ENCODE data around the gene CEPT1. TPM values are rescaled to one million over a fixed set of nuclear protein-coding genes. Genes with fewer than 3 reads are reported as not detected.
"Not testable (repeated sequence)": the region's sequence is repeated elsewhere in the genome, so short reads cannot be mapped to it uniquely, and the experiment has no call there.

The CEPT1 gene
- total and polyA plus RNA-seq, 3 experiments from 2014 or later, result 23.4 to 41.3 (median 38.9) TPM

DNA sequence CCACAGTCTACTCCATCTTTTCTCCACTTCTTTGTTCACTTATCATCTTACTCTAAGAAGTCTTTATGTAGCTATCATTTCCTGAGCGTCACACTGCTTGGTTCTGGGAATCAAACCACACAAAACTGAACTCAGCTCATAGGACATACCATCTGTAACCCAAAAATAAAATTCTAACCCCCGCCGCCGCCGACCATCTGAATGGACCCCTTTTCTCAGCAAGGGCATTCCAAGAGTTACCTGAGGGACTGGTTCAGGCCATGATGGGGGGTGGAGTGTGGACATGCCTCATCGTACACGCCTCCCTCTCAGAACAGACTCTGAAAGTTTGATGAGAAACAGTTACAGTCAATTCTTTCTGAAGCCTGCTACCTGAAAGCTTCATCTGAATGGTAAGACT, 74.9 kb downstream of the CEPT1 start:
- POLR2A ChIA-PET, result interaction anchor here (0.6 to 11.1 kb wide), 11 partner anchors 9 to 388 kb away, joined by 3 to 259 read pairs (median 5); partner anchors contain the start of genes DENND2D and LRIF1
- DNase-seq, result peak in 2 of 5 donors; percentile 34 to 72

DNA sequence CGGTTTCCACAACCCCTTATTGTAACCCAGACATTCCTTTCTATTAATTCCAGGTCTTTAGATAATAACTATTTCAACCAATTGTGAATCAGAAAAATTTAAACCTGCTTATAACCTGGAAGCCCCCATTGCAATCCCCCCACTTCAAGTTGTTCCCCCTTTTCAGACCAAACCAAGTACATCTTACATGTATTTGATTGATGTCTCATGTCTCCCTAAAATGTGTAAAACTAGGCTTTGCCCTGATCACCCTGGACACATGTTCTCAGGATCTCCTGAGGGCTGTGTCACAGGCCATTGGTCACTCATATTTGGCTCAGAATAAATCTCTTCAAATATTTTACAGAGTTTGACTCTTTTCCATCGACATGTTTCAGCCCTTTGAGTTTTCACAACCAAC, 75.3 kb downstream of the CEPT1 start:
- Mint-ChIP-seq H3K27ac (peak overlapping the region; percentile 95 to 99 (median 97)), H3K4me3 (peak overlapping the region; percentile 63 to 77 (median 70)), H3K9me3 (peaks cover 0 to 25% (median 2%) of the 10 kb centered on the region in 5 donors), H3K4me1 (peaks cover 77 to 90% (median 88%) of the 10 kb centered on the region in 3 donors)
- peak overlapping the region; percentile 46 for H3K4me3 ChIP-seq (ENCODE audit: low read length)
- POLR2A ChIA-PET, result interaction anchor here (0.6 to 11.1 kb wide), 15 partner anchors 8 to 539 kb away, joined by 3 to 259 read pairs (median 4); partner anchors contain the start of genes CEPT1, CHI3L2, DENND2D and DRAM2
- H3K36me3 ChIP-seq (ENCODE audit: insufficient read depth, low read length); H3K36me3 Mint-ChIP-seq; H3K27me3 ChIP-seq (ENCODE audit: insufficient read depth, low read length, poor library complexity, severe bottlenecking); DNase-seq; H3K9me3 ChIP-seq (ENCODE audit: low read length); H3K27me3 Mint-ChIP-seq: not testable (repeated sequence)
- peak overlapping the region; percentile 34 for H3K27ac ChIP-seq (ENCODE audit: low read depth, low read length)
- CTCF ChIA-PET, result interaction anchor here (1.2 to 10.7 kb wide), 8 partner anchors 8 to 340 kb away, joined by 3 to 252 read pairs (median 5); partner anchors contain the start of gene DENND2D
- peaks cover 78% of the 10 kb centered on the region for H3K4me1 ChIP-seq (ENCODE audit: insufficient read depth, low read length)

More for the DNA sequence above, 74.9 kb downstream of the CEPT1 start:
- Mint-ChIP-seq H3K36me3 (peaks cover 3 to 6% (median 4%) of the 10 kb centered on the region in 3 donors), H3K27ac (peak overlapping the region; percentile 95 to 99 (median 97)), H3K4me1 (peaks cover 73 to 87% (median 86%) of the 10 kb centered on the region in 3 donors), H3K4me3 (peak overlapping the region; percentile 63 to 77 (median 70)), H3K9me3 (peaks cover 0 to 25% (median 2%) of the 10 kb centered on the region in 5 donors), H3K27me3 (peaks cover 0 to 4% of the 10 kb centered on the region in 2 donors)
- Histone ChIP-seq H3K4me1 (ENCODE audit: insufficient read depth, low read length) (peaks cover 74% of the 10 kb centered on the region), H3K36me3 (ENCODE audit: insufficient read depth, low read length) (no peaks in the 10 kb centered on the region), H3K9me3 (ENCODE audit: low read length) (no peaks in the 10 kb centered on the region), H3K27me3 (ENCODE audit: insufficient read depth, low read length, poor library complexity, severe bottlenecking) (no peaks in the 10 kb centered on the region), H3K4me3 (ENCODE audit: low read length) (peak overlapping the region; percentile 46), H3K27ac (ENCODE audit: low read depth, low read length) (no peak overlapping the region)
- CTCF ChIA-PET, result interaction anchor here (1.5 to 10.7 kb wide), 5 partner anchors 8 to 23 kb away, joined by 3 to 252 read pairs (median 8); partner anchors contain the start of gene DENND2D

DNA sequence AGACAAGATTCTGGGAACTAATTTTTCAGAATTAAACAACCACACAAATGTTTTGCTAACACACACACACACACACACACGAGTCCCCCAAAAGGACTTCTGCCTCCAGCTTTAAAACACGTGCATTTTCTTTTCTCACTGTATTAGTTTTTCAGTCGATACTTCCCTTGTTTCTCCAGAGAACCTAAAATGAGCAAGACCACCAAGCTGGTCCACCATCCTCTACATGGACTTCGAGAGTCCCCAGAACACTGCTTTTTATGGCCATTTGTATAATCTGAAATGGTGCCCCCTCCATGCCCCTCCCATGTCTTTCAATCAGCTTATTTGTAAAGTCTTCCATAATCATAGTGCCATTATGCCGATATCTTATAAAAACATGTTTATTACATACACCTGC, 76.7 kb downstream of the CEPT1 start:
- peaks cover 0 to 4% of the 10 kb centered on the region in 2 donors for H3K27me3 Mint-ChIP-seq
- peaks cover 0 to 25% (median 2%) of the 10 kb centered on the region in 5 donors for H3K9me3 Mint-ChIP-seq
- H3K4me1 Mint-ChIP-seq, result peaks cover 91 to 100% (median 100%) of the 10 kb centered on the region in 3 donors
- peak overlapping the region; percentile 34 for H3K27ac ChIP-seq (ENCODE audit: low read depth, low read length)
- H3K9me3 ChIP-seq (ENCODE audit: low read length), result no peaks in the 10 kb centered on the region
- no peaks in the 10 kb centered on the region for H3K36me3 ChIP-seq (ENCODE audit: insufficient read depth, low read length)
- H3K4me3 ChIP-seq (ENCODE audit: low read length), result peak overlapping the region; percentile 26
- H3K36me3 Mint-ChIP-seq, result peaks cover 3 to 6% (median 4%) of the 10 kb centered on the region in 3 donors
- no peaks in the 10 kb centered on the region for H3K27me3 ChIP-seq (ENCODE audit: insufficient read depth, low read length, poor library complexity, severe bottlenecking)
- peaks cover 92% of the 10 kb centered on the region for H3K4me1 ChIP-seq (ENCODE audit: insufficient read depth, low read length)
- DNase-seq, result no peak
- POLR2A ChIA-PET, result interaction anchor here (0.9 to 11.1 kb wide), 4 partner anchors 12 to 523 kb away, joined by 3 to 259 read pairs (median 8); partner anchors contain the start of genes DENND2D and INKA2
- CTCF ChIA-PET, result interaction anchor here (1.2 to 10.7 kb wide), 4 partner anchors 17 to 341 kb away, joined by 3 to 252 read pairs (median 4); partner anchors contain the start of gene DENND2D
- H3K4me3 Mint-ChIP-seq, result peak overlapping the region; percentile 42 to 89 (median 70)
- H3K27ac Mint-ChIP-seq, result peak overlapping the region; percentile 95 to 99 (median 97)

DNA sequence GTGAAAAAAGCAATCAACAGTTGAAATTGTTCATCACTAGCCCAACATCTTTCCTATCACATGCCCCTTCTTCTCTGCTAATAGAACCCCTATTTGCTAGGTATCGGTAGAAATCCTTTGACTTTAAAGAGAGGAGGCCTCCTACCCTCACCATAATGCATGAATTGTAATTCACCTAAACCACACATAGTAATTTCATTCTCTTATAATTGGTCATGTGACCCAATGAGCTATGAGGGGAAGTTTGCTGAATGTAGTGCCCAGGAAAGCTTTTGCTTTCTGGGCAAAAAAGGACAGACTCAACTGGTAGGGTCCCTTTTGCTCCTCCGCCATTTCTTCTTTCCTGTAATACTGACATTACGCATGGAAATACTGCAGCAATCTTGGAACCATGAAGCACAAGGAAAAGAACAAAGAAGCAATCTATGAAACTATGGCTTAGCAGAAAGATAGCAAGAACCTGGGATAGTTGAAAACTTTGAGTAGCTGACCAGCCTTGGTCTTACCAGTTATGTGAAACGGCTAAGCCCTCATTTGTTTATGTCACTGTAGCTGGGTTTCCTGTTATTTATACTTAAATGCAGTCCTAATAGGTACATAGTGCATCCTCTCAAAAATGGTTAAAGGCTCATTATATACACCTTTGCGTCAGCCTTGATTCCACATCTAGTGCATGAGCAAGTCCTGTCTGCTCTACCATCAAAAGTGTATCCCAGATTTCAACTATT, 77.3 kb downstream of the CEPT1 start:
- peak overlapping the region; percentile 95 to 99 (median 97) for H3K27ac Mint-ChIP-seq

DNA sequence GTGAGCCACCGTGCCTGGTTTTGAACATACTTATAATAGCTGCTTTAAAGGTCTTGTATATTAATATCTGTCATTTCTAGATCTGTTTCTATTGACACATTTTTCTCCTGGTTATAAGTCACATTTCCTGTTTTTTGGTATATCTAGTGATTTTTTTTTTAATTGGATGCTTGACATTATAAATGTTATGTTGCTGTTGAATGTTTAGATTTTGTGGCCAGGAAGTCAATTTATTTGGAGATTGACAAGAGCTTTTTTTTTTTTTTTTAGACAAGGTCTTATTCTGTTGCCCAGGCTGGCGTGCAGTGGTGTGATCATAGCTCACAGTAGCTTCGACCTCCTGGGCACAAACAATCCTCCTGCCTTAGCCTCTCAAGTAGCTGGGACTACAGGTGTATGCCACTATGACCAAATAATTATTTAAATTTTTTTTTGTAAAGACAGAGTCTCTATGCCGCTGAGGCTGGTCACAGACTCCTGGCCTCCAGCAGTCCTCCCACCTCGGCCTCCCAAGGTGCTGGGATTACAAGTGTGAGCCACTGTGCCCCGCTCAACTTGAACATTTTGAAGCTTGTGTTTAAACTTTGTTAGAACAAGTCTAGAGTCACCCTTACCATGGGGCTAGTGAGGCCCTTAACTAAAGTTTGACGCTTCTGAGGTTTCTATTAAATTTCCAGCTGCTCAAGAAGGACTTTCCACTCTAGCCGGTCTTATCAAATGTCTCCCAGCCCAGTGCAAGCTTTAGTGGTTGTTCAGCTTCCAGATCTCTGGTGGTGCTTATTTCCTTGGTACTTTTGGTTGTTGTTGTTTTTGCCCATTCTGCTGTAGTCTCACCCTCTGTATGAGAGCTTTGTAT, 78.9 kb downstream of the CEPT1 start:
- Mint-ChIP-seq H3K27me3 (peaks cover 0 to 4% of the 10 kb centered on the region in 2 donors), H3K36me3 (peaks cover 3 to 4% (median 4%) of the 10 kb centered on the region in 3 donors), H3K9me3 (peaks cover 0 to 19% (median 2%) of the 10 kb centered on the region in 5 donors), H3K4me1 (peaks cover 96 to 99% (median 98%) of the 10 kb centered on the region in 3 donors), H3K27ac (peak overlapping the region; percentile 95 to 99 (median 97)), H3K4me3 (peak overlapping the region; percentile 55 to 87 (median 65))
- Histone ChIP-seq H3K27me3 (ENCODE audit: insufficient read depth, low read length, poor library complexity, severe bottlenecking) (no peaks in the 10 kb centered on the region), H3K27ac (ENCODE audit: low read depth, low read length) (no peak overlapping the region), H3K4me3 (ENCODE audit: low read length) (peak overlapping the region; percentile 35), H3K36me3 (ENCODE audit: insufficient read depth, low read length) (no peaks in the 10 kb centered on the region), H3K9me3 (ENCODE audit: low read length) (no peaks in the 10 kb centered on the region), H3K4me1 (ENCODE audit: insufficient read depth, low read length) (peaks cover 95% of the 10 kb centered on the region)
- POLR2A ChIA-PET, result interaction anchor here (0.6 to 11.1 kb wide), 8 partner anchors 10 to 80 kb away, joined by 3 to 259 read pairs (median 4); partner anchors contain the start of gene DENND2D
- CTCF ChIA-PET, result interaction anchor here (0.7 to 10.7 kb wide), 6 partner anchors 11 to 181 kb away, joined by 3 to 252 read pairs (median 4); partner anchors contain the start of gene DENND2D
- no peak for DNase-seq

More for the DNA sequence above, 77.3 kb downstream of the CEPT1 start:
- Mint-ChIP-seq H3K27me3 (peaks cover 0 to 4% of the 10 kb centered on the region in 2 donors), H3K4me1 (peaks cover 97 to 100% (median 100%) of the 10 kb centered on the region in 3 donors), H3K9me3 (peaks cover 0 to 25% (median 2%) of the 10 kb centered on the region in 5 donors), H3K4me3 (peak overlapping the region; percentile 42 to 89 (median 70)), H3K36me3 (peaks cover 3 to 6% (median 4%) of the 10 kb centered on the region in 3 donors)
- H3K27me3 ChIP-seq (ENCODE audit: insufficient read depth, low read length, poor library complexity, severe bottlenecking), result no peaks in the 10 kb centered on the region
- peaks cover 98% of the 10 kb centered on the region for H3K4me1 ChIP-seq (ENCODE audit: insufficient read depth, low read length)
- H3K27ac ChIP-seq (ENCODE audit: low read depth, low read length), result no peak overlapping the region
- H3K4me3 ChIP-seq (ENCODE audit: low read length), result peak overlapping the region; percentile 20
- DNase-seq, result no peak
- no peaks in the 10 kb centered on the region for H3K36me3 ChIP-seq (ENCODE audit: insufficient read depth, low read length)
- H3K9me3 ChIP-seq (ENCODE audit: low read length), result no peaks in the 10 kb centered on the region
- ChIA-PET POLR2A (interaction anchor here (0.9 to 11.1 kb wide), 4 partner anchors 17 to 78 kb away, joined by 3 to 259 read pairs (median 5); partner anchors contain the start of gene DENND2D), CTCF (interaction anchor here (1.2 to 10.7 kb wide), 5 partner anchors 17 to 342 kb away, joined by 3 to 252 read pairs (median 3); partner anchors contain the start of gene DENND2D)

DNA sequence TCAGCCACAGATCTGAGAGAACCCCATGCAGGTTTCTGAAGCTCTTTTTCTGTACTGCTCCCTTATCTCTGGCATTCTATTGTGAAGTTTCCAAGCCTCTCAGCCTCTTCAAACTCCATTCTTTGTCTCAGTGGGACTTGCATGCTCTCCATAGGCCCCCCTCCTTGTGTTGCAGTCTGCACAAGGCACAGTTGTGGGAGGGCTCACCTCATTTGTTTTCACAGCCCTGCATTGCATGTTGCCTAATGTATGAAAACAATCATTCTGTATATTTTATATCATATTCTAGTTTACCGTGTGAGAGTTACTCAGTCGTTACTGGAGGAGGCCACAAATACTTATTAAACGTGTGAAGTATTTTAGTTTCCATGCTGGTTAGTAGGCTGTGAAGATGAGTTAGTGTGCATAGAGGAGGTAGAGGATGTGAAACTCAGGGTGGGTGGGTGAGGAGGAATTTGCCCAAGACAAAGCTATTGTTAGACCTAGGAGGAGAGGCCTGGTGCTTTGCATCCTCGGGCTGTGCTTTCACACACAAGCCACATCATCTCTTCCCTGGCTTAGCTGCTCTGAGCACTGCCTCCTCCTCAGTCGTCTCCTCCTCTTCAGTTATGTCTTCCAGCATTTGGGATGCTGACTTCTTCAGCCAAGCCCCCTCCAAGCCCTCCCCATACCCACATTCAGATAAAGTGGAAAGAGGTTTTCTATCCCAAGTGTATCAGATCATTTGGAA, 79.7 kb downstream of the CEPT1 start:
- Histone ChIP-seq H3K27me3 (ENCODE audit: insufficient read depth, low read length, poor library complexity, severe bottlenecking) (no peaks in the 10 kb centered on the region), H3K4me3 (ENCODE audit: low read length) (peak overlapping the region; percentile 35), H3K27ac (ENCODE audit: low read depth, low read length) (no peak overlapping the region), H3K4me1 (ENCODE audit: insufficient read depth, low read length) (peaks cover 95% of the 10 kb centered on the region), H3K36me3 (ENCODE audit: insufficient read depth, low read length) (no peaks in the 10 kb centered on the region), H3K9me3 (ENCODE audit: low read length) (no peaks in the 10 kb centered on the region)
- H3K27me3 Mint-ChIP-seq, result peaks cover 0 to 4% of the 10 kb centered on the region in 2 donors
- peak overlapping the region; percentile 86 to 99 (median 97) for H3K27ac Mint-ChIP-seq
- peak overlapping the region; percentile 52 to 87 (median 65) for H3K4me3 Mint-ChIP-seq
- peaks cover 92 to 99% (median 96%) of the 10 kb centered on the region in 3 donors for H3K4me1 Mint-ChIP-seq
- CTCF ChIA-PET, result interaction anchor here (0.9 to 10.7 kb wide), 4 partner anchors 12 to 114 kb away, joined by 3 to 252 read pairs (median 5); partner anchors contain the start of gene DENND2D
- H3K36me3 Mint-ChIP-seq, result peaks cover 3 to 4% (median 4%) of the 10 kb centered on the region in 3 donors
- peaks cover 0 to 11% (median 2%) of the 10 kb centered on the region in 5 donors for H3K9me3 Mint-ChIP-seq
- POLR2A ChIA-PET, result interaction anchor here (0.8 to 11.1 kb wide), 3 partner anchors 20 to 28 kb away, joined by 3 to 259 read pairs (median 4); partner anchors contain the start of gene DENND2D
- DNase-seq, result no peak

Measured in CD8-positive, alpha-beta memory T cell (primary cell).